ENCODE data around the gene CENPB.

The CENPB gene

DNA sequence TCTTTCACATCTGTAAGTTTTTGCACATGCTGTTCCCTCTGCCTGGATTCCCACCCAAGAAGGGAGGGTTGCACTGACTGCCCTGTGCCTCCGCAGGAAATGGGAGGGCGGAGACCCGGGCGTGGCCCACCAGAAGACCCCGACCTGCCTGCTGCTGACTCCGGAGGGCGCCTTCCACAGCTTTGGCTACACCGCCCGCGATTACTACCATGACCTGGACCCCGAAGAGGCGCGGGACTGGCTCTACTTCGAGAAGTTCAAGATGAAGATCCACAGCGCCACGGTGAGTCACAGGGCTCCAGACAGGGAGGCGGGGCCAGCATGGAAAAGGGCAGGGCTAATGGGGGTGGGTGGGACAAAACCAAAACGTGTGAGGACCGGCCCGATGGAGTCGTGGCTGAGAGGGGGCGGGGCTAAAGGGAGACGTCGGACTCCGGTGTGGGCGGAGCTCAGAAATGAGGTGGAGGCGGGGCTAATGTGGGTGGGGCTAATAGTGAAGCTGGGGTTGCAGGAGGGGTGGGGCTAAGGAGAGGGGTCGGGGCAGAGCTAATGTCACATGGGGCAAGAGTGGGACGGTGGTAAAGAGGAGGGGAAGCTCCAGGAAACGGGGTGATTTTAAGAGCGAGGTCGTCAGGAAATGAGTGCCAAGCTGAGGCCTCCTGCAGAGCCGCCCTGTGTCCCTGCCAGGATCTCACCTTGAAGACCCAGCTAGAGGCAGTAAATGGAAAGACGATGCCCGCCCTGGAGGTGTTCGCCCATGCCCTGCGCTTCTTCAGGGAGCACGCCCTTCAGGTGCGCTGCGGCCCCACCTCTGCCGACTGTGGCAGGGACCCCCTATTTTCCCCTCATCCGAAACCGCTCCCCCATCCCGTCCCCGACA, 41.5 kb downstream of the CENPB start:
- peak; percentile 85 to 98 for DNase-seq

DNA sequence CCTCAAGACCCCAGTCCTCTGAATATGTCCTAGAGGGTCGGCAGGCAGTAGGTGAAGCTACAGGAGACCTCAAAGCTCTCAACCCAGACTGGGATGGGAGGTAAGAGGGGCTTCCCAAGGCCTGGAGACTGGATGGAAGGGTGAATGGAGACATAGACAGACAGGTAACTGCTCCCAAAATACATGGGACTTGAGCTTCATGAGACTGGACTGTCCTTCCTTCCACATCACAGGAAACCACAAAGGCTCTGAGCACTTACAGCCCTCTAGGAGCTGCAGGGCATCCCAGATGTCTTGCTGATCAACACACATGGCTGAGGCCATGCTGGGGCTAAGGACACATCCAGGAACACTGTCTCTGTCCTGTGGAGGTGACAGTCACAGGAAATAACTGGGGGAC, 42.5 kb downstream of the CENPB start:
- no peak for DNase-seq

DNA sequence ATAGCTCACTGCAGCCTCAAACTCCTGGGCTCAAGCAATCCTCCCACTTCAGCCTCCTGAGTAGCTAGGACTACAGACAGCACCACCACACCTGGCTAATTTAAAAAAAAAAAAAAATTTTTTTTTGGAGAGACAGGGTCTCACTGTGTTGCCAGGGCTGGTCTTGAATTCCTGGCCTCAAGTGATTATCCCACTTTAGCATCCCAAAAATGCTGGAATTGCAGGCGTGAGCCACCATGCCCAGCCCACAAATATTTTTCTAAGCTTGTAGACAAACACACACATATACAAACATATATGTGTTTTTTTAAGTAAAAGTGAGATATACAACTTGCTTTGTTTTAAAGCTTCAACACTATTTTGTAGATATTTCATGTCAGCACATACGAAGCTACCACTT, 43.3 kb downstream of the CENPB start:
- no peak for DNase-seq

DNA sequence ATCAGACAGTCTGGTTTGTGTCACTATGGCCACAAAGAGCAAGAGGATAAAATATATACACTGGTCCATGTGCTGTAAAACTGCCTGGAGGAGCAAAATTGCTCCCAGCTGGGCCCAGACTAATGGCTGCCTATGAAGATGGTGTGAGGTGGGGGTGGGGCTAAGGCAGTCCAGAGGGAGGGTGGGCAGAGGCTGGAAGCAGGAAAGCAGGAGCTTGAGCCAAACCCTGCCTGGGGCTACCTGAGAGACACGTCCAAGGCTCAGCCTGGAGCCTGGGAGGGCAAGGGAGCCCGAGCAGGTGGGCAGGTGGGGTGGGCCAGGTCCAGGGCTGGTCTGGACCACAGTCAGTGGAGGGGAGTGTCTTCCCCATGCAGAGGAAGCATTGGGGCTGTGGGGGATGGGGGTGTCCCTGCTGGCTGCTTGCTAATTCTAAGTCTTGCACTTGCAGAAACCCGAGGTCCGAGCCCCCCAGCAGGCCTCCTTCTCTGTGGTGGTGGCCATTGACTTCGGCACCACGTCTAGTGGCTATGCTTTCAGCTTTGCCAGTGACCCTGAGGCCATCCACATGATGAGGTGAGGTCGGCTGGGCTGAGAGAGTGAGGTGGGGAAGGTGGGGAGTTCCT, 44.6 kb downstream of the CENPB start:
- no peak for DNase-seq

DNA sequence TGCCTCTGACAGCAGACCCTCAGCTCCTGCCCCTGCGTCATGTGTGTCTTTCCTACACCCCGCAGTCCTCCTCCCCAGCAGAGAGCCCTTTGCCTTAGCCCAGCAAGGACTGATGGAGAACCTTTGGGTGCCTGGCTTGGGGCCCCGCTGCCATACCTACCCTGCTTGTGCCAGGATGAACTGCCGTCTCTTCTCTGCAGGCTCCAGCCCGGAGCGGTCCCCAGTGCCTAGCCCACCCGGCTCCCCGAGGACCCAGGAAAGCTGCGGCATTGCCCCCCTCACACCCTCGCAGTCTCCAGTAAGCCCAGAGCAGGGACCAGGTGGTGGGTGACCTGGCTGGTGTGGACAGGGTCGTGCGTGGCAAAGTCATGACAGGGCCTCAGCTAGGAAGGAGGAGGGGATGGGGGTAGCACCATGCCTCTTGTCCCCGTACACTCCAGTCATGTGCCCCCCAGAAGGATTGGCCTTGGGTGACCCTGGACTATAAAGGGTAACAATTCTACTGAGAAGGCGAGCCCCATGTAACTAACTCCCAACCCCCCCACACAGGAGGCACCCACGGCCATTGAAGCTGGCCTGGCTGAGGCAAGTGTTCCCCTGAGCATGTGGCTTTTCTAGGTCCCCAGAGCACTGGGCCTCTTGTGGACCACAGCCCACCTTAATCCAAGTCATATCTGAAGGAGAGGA, 45.8 kb downstream of the CENPB start:
- no peak for DNase-seq

DNA sequence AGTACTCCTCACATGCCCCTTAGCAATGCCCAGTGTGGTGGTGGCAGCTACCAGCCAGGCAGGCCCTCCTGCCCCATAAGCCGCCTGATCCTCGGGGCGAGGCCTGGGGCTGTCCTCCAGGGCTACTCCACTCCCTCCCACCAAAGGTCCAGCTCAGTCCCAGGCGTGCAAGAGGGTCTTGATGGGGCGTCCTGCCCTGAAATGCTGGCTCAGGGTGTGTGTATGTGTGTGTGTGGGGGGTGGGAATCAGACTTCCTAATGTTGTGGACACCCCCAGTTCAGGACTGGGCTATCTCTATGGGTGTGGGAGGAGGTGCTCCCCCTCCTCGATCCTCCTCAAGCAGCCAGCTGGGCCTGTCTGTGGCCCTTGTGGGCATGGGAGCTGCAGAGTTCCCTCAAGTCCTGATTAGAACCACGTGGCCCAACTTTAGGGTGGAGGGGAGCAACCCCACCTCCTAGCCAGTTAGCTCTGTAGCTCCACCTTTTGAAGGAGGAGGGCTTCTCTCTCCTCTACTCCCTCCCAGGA, 46.6 kb downstream of the CENPB start:
- no peak for DNase-seq

DNA sequence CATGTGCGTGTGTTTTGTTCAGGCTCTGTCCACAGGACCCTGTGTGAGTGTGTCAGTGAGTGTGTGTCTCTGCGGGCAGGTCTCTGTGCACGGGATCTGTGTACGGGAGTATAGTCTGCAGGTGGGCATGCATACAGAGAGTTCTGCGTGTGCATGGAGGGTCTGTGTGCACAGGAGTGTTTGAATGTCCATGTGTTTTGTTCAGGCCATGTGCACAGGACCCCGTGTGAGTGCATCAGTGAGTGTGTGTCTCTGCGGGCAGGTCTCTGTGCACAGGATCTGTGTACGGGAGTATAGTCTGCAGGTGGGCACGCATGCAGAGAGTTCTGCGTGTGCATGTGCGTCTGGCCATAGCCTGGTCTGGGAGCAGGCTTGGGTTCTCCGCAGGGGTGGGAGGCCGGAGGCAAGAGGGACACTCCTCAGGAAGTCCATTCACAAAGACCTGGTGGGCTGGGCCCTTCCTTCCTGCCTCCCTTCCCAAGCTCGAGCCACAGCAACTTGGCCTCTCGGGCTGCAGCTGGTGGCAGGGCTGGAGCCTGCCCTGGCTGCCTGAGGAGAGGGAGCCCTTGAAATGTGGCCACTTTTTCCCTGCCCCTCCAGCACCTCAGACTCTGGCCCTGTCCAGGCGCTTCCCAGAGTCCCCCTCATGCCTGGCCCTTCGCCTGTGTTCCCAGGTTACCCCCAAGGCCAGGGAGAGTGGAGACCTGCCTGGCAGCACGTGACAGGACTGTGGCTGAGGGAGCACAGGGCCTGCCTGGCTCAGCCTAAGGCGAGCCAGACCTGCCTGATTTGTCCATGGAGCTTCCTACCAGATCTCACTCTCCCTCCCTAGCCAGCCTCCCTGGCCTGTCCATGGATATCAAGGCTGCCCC, 47.2 kb downstream of the CENPB start:
- DNase-seq: no peak

DNA sequence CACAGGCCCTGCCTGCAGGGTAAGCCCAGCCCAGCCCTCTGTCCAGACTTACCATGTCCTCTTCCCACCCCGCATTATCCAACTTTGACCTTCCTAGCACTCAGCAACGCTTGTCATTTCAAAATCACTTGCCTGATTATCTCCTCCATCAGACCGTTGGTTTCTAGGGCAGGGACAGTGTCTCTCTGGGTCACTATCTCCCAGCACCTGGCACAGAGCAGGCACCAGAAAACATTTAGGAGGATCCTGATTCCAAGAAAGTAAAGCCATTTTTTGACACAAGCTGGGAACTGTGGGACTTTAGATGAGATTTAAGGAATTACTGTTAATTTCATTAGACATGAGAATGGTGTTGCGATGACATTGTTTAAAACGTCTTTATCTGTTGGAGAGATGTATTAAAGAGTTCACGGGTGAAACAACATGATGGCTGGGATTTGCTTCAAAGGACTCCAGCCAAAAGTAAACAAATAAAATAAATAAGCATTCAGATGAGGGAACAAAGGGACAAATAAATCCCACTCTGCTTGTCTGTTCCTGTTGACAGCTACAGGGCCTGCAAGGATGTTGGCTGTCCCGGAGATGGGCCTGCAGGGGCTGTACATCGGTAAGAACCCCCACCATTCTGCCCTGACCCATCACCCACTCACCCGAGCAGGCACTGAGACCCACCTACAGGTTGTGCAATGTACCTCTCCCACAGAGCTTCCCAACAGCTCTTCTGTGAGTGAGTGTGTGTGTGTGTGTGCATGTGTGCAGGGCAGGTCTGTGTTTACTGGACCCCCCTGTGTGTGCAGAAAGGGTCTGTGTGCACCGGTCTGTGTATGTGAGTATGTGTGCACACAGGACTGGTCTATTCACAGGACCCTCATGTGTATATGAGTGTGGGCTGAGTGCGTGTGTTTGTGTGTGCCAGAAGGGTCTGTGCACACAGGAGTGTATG, 48.2 kb downstream of the CENPB start:
- DNase-seq: no peak

DNA sequence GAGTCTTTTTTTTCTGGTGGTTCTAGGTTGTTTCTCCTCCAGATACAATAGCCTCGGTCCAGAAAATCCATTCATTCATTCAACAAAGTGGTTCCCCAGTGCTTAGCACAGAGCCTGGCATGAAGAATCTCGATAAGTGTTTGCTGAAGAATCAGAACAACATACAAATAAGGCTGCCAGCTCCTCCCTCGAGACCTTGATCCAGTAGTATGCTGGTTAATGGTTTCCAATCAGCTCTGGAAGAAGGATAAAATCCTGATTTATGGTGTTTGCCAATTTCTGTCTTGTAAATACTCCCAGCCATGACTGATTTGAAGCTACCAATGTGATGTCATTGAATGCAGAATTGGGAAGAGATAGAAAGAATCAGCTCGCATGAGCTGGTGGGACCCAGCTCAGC, 50.8 kb downstream of the CENPB start:
- no peak for DNase-seq

DNA sequence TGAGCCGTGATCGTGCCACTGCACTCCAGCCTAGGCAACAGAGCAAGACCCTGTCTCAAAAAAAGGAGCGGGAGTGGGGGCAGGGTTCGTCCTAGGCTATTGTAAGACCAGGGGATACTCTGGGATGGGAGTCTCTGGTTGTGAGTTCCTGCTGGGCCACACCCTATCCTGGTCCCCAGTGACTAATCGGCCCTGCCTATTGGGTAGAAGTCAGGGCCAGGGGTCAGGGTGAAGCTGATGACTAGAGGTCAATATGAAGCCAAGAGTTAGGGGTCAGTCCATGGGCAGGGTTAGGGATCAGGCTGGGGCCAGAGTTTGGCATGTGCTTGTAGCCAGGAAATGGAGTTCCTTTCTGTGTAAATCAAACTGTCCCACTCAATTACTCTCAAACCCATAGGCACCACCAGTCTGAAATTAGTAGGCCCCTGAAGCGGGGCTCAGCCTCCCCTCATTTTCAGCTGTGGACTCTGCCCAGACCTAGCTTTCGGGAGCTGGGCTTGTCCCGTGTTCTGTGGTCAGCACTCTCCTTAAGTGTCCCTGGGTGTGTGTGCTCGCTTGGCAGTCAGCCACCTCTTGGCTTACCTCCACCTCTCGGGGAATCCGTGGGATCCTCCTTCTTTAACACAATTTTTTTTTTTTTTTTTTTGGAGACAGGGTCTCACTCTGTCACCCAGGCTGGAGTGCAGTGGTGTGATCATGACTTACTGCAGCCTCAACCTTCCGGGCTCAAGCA, 52.3 kb downstream of the CENPB start:
- DNase-seq: no peak
